ENCODE measurements around the gene VAMP8.

Gene VAMP8

GRCh38 chr2:85566265-85566664 is 11.1 kb upstream of the VAMP8 start:
- TF ChIP-seq, protein P1, sequence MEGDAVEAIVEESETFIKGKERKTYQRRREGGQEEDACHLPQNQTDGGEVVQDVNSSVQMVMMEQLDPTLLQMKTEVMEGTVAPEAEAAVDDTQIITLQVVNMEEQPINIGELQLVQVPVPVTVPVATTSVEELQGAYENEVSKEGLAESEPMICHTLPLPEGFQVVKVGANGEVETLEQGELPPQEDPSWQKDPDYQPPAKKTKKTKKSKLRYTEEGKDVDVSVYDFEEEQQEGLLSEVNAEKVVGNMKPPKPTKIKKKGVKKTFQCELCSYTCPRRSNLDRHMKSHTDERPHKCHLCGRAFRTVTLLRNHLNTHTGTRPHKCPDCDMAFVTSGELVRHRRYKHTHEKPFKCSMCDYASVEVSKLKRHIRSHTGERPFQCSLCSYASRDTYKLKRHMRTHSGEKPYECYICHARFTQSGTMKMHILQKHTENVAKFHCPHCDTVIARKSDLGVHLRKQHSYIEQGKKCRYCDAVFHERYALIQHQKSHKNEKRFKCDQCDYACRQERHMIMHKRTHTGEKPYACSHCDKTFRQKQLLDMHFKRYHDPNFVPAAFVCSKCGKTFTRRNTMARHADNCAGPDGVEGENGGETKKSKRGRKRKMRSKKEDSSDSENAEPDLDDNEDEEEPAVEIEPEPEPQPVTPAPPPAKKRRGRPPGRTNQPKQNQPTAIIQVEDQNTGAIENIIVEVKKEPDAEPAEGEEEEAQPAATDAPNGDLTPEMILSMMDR (IDR thresholded peaks at IDR 0.05; ENCODE audit: low read length, missing control alignments), result no peak
- DNase-seq (ENCODE audit: low read depth), result no peak

DNA sequence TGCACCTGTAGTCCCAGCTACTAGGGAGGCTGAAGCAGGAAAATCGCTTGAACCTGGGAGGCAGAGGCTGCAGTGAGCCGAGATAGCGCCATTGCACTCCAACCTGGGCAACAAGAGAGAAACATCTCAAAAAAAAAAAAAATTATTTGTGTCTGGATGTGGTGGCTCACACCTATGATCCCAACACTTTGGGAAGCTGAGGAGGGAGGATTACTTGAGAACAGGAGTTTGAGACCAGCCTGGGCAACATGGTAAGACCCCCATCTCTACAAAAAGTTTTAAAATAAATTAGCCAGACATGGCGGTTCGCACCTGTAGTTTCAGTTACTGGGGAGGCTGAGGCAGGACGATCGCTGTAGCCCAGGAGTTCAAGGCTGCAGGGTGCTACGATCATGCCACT is 1.6 kb upstream of the VAMP8 start:
- no peak for DNase-seq (ENCODE audit: low read depth)
- TF ChIP-seq, protein P1 (IDR thresholded peaks at IDR 0.05; ENCODE audit: low read length, missing control alignments), result no peak
- no peak overlapping the region for H3K4me3 ChIP-seq (replicated peaks; ENCODE audit: low read depth, low read length)

More at GRCh38 chr2:85566265-85566664, 11.1 kb upstream of the VAMP8 start:
- H3K4me3 ChIP-seq (replicated peaks; ENCODE audit: low read depth, low read length), result no peak overlapping the region

GRCh38 chr2:85577063-85577385 is 362 bp upstream of the VAMP8 start:
- H3K4me3 ChIP-seq (replicated peaks; ENCODE audit: low read depth, low read length), result no peak overlapping the region
- TF ChIP-seq, protein P1 (IDR thresholded peaks at IDR 0.05; ENCODE audit: low read length, missing control alignments), result no peak
- no peak for DNase-seq (ENCODE audit: low read depth)

DNA sequence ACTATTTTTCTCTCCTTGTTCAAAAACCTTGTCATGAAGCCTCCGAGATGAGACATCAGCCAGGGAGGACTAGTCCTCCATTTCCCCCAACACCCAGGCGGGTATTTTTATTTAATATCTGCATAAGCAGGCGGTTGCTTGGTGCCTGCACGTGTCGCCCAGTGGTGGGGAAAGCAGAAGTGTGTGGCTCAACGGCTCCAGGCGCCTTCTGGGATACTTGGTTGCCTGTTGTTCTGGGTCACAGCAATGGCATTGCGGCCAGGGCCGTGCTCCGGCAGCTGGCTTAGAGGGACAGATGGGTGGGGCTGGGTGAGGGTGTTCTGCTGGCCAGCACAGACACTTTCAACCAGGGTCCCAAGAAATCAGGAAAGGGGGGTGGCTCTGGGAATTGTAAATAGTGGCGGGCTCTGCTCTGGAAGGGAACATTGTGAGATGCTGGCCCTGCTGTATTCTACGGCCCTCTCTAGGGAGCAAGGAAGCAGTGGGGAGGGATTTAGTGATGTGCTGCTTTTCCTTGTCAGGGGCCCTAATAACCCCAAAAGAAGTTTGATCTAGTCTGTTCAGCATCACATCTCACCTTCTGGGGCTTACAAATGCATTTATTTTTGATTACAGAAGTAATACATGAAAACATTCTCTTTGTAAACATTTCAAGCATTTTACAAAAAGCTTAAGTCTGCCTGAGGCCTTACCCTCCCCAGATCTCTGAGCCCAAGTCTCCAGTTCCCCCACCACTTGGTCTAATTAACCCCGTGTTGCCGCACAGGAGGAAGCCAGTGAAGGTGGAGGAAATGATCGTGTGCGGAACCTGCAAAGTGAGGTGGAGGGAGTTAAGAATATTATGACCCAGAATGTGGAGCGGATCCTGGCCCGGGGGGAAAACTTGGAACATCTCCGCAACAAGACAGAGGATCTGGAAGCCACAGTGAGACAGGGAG is 1.1 kb downstream of the VAMP8 start:
- no peak for DNase-seq (ENCODE audit: low read depth)
- TF ChIP-seq, protein P1 (IDR thresholded peaks at IDR 0.05; ENCODE audit: low read length, missing control alignments), result no peak
- H3K4me3 ChIP-seq (replicated peaks; ENCODE audit: low read depth, low read length), result no peak overlapping the region

DNA sequence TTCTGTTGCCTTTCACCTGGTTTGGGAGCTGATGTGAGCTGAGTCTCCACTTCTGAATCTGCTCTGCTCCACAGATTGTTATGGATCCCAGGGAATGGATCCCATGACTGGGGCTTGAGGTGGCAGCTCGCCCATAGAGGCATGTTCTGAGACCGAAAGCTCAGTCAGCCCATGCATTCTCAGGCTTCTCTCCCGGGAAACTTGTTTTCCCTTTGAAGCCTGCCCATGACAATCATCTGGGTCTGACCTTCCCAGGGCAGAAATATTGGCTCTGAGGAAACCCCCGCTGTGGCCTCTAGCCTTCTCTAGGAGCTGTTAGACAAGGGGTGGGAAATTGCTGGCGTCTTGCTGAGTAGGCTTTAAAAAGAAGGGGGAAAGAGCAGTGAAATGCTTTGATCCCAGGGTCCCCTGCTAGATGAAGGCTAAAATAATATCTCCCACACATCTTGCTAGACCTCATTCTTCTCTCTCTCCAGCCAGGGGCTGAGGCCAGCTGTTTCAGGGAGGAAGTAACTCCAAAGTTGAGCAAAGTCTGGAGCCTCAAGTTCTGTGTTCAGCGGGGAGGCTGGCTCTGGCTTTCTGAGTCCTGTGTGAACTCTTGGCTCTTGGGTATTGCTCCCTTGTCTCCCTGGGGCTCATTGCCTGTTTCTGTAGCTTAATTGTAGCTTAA is 2.0 kb downstream of the VAMP8 start:
- TF ChIP-seq, protein P1 (IDR thresholded peaks at IDR 0.05; ENCODE audit: low read length, missing control alignments), result no peak
- DNase-seq (ENCODE audit: low read depth), result no peak
- no peak overlapping the region for H3K4me3 ChIP-seq (replicated peaks; ENCODE audit: low read depth, low read length)

- TF ChIP-seq, protein P1 (IDR thresholded peaks at IDR 0.05; ENCODE audit: low read length, missing control alignments), result no peak
- no peak overlapping the region for H3K4me3 ChIP-seq (replicated peaks; ENCODE audit: low read depth, low read length)
- no peak for DNase-seq (ENCODE audit: low read depth)
Observed at GRCh38 chr2:85580206-85580605, 2.8 kb downstream of the VAMP8 start.
